Esophagus muscularis mucosa (tissue), 4 donors: Measurements from ENCODE around the gene CCN6. TPM values are rescaled to one million over a fixed set of nuclear protein-coding genes. Genes with fewer than 3 reads are reported as not detected.
A peak's percentile ranks its signal among the peaks of the same experiment; 100 is the strongest.

Experiments used
- DNase-seq: peaks from one replicate; pipeline ENCODE4 v3.0.0-alpha.2; 2017; ENCODE audit errors: extremely low spot score
- H3K27ac ChIP-seq, 4 donors: fragments of 200-600 bp; sonication (generic); replicated peaks in 1 of 4; 1 replicate in 3 of 4; 2 replicates in 1 of 4; pipeline ENCODE4 v1.5.1; 2016 to 2019; ENCODE audit warnings: mild to moderate bottlenecking in 1 of 4
- H3K27me3 ChIP-seq, 4 donors: fragments of 200-600 bp; sonication (generic); one replicate each; pipeline versions ENCODE4 v1.5.1 to v1.6.0; 2016 to 2019
- H3K36me3 ChIP-seq, 4 donors: fragments of 200-600 bp; sonication (generic); one replicate each; pipeline ENCODE4 v1.5.1; 2016 to 2019
- H3K4me1 ChIP-seq, 4 donors: fragments of 200-600 bp; sonication (generic); one replicate each; pipeline ENCODE4 v1.5.1; 2016 to 2019
- H3K4me3 ChIP-seq, 4 donors: fragments of 200-600 bp; sonication (generic); 1 replicate in 2 of 4; 2 replicates in 2 of 4; pipeline ENCODE4 v1.5.1; 2016 to 2019; ENCODE audit warnings: mild to moderate bottlenecking in 4 of 4, moderate library complexity in 1 of 4
- H3K9me3 ChIP-seq, 4 donors: fragments of 200-600 bp; sonication (generic); 1 replicate in 3 of 4; 2 replicates in 1 of 4; pipeline ENCODE4 v1.5.1; 2016 to 2019
- EP300 ChIP-seq: sonication (generic); formaldehyde crosslinking; IDR thresholded peaks from one replicate; pipeline ENCODE4 v1.6.1; 2017; ENCODE audit warnings: antibody characterized with exemption
- POLR2A ChIP-seq: fragments of 450-650 bp; IDR thresholded peaks from one replicate; pipeline ENCODE4 v1.6.1; 2017; ENCODE audit warnings: antibody characterized with exemption, moderate library complexity, mild to moderate bottlenecking, low read depth
- POLR2AphosphoS5 ChIP-seq, 2 donors: sonication (generic); formaldehyde crosslinking; IDR thresholded peaks; one replicate each; pipeline ENCODE4 v1.6.1; 2017; ENCODE audit warnings: antibody characterized with exemption in 2 of 2
- WGBS: methylation state at CpG from one replicate; pipeline ENCODE4 v1.1.5; 2018; 5-methylcytosine and 5-hydroxymethylcytosine counted together
- intact Hi-C: fragments of 100-400 bp; cut with DNase I; formaldehyde crosslinking; loops from one replicate; pipeline ENCODE4 v1.15.1; 2023
- total RNA-seq, 4 donors: library from RNA; depleted of rRNA; stranded (reverse); fragments of >200 nt; gene quantifications; one replicate each; pipeline versions ENCODE4 v1.1.0 to v1.2.1, GENCODE V29; 2016
- TF ChIP-seq, protein P1 (sequence below), 3 experiments: fragments of 200-600 bp in 2 of 3; fragments of 450-650 bp in 1 of 3; sonication (generic) in 2 of 3; IDR thresholded peaks; one replicate each; pipeline ENCODE4 v1.5.1; 2017 to 2019; ENCODE audit warnings: antibody characterized with exemption in 3 of 3, mild to moderate bottlenecking in 2 of 3, moderate library complexity in 1 of 3

The CCN6 gene
- total RNA-seq, 4 donors from 2014 or later = not detected

- H3K4me1 ChIP-seq = peaks cover 8 to 30% (median 12%) of the 10 kb centered on the region in 4 donors
- no peaks in the 10 kb centered on the region for H3K27me3 ChIP-seq
- peaks cover 80 to 99% (median 94%) of the 10 kb centered on the region in 4 donors for H3K36me3 ChIP-seq
- DNase-seq = no peak
- TF ChIP-seq, protein P1, sequence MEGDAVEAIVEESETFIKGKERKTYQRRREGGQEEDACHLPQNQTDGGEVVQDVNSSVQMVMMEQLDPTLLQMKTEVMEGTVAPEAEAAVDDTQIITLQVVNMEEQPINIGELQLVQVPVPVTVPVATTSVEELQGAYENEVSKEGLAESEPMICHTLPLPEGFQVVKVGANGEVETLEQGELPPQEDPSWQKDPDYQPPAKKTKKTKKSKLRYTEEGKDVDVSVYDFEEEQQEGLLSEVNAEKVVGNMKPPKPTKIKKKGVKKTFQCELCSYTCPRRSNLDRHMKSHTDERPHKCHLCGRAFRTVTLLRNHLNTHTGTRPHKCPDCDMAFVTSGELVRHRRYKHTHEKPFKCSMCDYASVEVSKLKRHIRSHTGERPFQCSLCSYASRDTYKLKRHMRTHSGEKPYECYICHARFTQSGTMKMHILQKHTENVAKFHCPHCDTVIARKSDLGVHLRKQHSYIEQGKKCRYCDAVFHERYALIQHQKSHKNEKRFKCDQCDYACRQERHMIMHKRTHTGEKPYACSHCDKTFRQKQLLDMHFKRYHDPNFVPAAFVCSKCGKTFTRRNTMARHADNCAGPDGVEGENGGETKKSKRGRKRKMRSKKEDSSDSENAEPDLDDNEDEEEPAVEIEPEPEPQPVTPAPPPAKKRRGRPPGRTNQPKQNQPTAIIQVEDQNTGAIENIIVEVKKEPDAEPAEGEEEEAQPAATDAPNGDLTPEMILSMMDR (IDR thresholded peaks at IDR 0.05) = no peak
- no peak for TF ChIP-seq EP300
- no peak for TF ChIP-seq POLR2AphosphoS5 (IDR thresholded peaks at IDR 0.05)
- no peak for TF ChIP-seq POLR2A
- peak overlapping the region in 2 of 4 donors; percentile 45 to 64 for H3K27ac ChIP-seq
- H3K9me3 ChIP-seq = no peaks in the 10 kb centered on the region
- intact Hi-C loops = no loop called here
- no peak overlapping the region for H3K4me3 ChIP-seq
- 27% methylated on average over 1 of the region's 1 CpG for WGBS
Measured at GRCh38 chr6:112117554-112117953, 63.6 kb downstream of the CCN6 start.

DNA sequence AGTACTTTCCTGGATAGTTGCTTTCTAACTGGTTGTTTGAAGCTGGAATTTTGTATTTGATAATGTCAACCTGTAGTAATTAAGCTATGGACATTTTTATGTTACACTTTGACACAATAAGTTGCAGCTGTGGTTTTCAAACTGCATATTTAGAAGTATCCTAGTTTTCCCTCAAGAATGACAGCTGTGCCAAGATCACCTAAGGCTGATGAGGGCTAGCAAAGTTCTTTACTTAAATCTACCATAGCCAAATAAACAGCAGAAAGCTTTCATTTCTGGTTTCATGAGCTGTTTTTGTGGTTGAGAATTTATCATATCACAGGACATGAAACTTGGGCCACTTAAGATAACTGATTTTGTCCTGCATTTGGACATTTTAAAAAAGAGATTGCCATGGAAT is 64.1 kb downstream of the CCN6 start:
- peaks cover 6 to 26% (median 12%) of the 10 kb centered on the region in 4 donors for H3K4me1 ChIP-seq
- H3K4me3 ChIP-seq = no peak overlapping the region
- H3K9me3 ChIP-seq = no peaks in the 10 kb centered on the region
- TF ChIP-seq EP300 = no peak
- no peak for TF ChIP-seq POLR2AphosphoS5 (IDR thresholded peaks at IDR 0.05)
- TF ChIP-seq, protein P1 (IDR thresholded peaks at IDR 0.05) = no peak
- no peak for TF ChIP-seq POLR2A
- peak overlapping the region in 1 of 4 donors; percentile 64 for H3K27ac ChIP-seq
- H3K36me3 ChIP-seq = peaks cover 82 to 99% (median 91%) of the 10 kb centered on the region in 4 donors
- H3K27me3 ChIP-seq = no peaks in the 10 kb centered on the region
- intact Hi-C loops = no loop called here
- no peak for DNase-seq

Other genes with a start within 250 kb of the CCN6 start
- gene FYN, start 180.7 kb upstream of the CCN6 start, total RNA-seq = 10 to 100 TPM; 37.8 to 65.8 (median 53.8) TPM
- 10 to 100 TPM; 15.6 to 35.3 (median 20.3) TPM for gene TUBE1, start 33.4 kb downstream of the CCN6 start, total RNA-seq
- gene FAM229B, start 33.5 kb downstream of the CCN6 start, total RNA-seq = 10 to 100 TPM; 10.6 to 23.3 (median 14.1) TPM
- 100 to 1,000 TPM; 261 to 336 (median 303) TPM for gene LAMA4, start 200.5 kb downstream of the CCN6 start, total RNA-seq